Duodenal mucosa (tissue), 2 donors: ENCODE data around the gene DNAJC17.

Experiments used
- H3K27ac ChIP-seq: one replicate; pipeline ENCODE4 v1.7.0; 2013; ENCODE audit warnings: low read depth, low read length
- H3K27me3 ChIP-seq, 2 donors: one replicate each; pipeline ENCODE4 v1.7.0; 2013; ENCODE audit warnings: low read length in 2 of 2, control low read depth in 1 of 2; ENCODE audit not compliant: insufficient read depth in 2 of 2, control insufficient read depth in 1 of 2
- H3K36me3 ChIP-seq, 2 donors: one replicate each; pipeline ENCODE4 v1.7.0; 2013; ENCODE audit warnings: low read length in 2 of 2, control low read depth in 1 of 2; ENCODE audit not compliant: insufficient read depth in 2 of 2, control insufficient read depth in 1 of 2
- H3K4me1 ChIP-seq, 2 donors: one replicate each; pipeline ENCODE4 v1.7.0; 2013; ENCODE audit warnings: low read length in 2 of 2, control low read depth in 1 of 2; ENCODE audit not compliant: insufficient read depth in 2 of 2, control insufficient read depth in 1 of 2
- H3K4me3 ChIP-seq, 2 donors: one replicate each; pipeline ENCODE4 v1.7.0; 2013; ENCODE audit warnings: low read length in 2 of 2, low read depth in 1 of 2
- H3K9ac ChIP-seq, 2 donors: one replicate each; pipeline ENCODE4 v1.7.0; 2013; ENCODE audit warnings: low read length in 2 of 2, low read depth in 1 of 2
- H3K9me3 ChIP-seq, 2 donors: one replicate each; pipeline ENCODE4 v1.7.0; 2013; ENCODE audit warnings: low read length in 2 of 2, control low read depth in 1 of 2; ENCODE audit not compliant: control insufficient read depth in 1 of 2

Gene DNAJC17

GRCh38 chr15:40815042-40815698, 7.9 kb upstream of the DNAJC17 start:
- H3K36me3 ChIP-seq, result peaks cover 30 to 46% of the 10 kb centered on the region in 2 donors
- H3K4me3 ChIP-seq, result no peak overlapping the region
- H3K27me3 ChIP-seq, result no peaks in the 10 kb centered on the region
- no peak overlapping the region for H3K27ac ChIP-seq
- H3K9ac ChIP-seq, result no peak overlapping the region
- no peaks in the 10 kb centered on the region for H3K4me1 ChIP-seq
- no peaks in the 10 kb centered on the region for H3K9me3 ChIP-seq

- Histone ChIP-seq H3K4me1 (peaks cover 11 to 22% of the 10 kb centered on the region in 2 donors), H3K27me3 (no peaks in the 10 kb centered on the region), H3K36me3 (peaks cover 30 to 52% of the 10 kb centered on the region in 2 donors), H3K27ac (no peak overlapping the region), H3K9me3 (no peaks in the 10 kb centered on the region), H3K4me3 (no peak overlapping the region), H3K9ac (no peak overlapping the region)
Measured at GRCh38 chr15:40812721-40813425, 5.6 kb upstream of the DNAJC17 start.

- peaks cover 19 to 31% of the 10 kb centered on the region in 2 donors for H3K4me1 ChIP-seq
- no peaks in the 10 kb centered on the region for H3K27me3 ChIP-seq
- H3K9me3 ChIP-seq, result no peaks in the 10 kb centered on the region
- no peak overlapping the region for H3K9ac ChIP-seq
- H3K27ac ChIP-seq, result no peak overlapping the region
- H3K4me3 ChIP-seq, result peak overlapping the region in 1 of 2 donors; percentile 100
- H3K36me3 ChIP-seq, result peaks cover 14 to 33% of the 10 kb centered on the region in 2 donors
Measured at GRCh38 chr15:40808861-40809450, 1.7 kb upstream of the DNAJC17 start.

GRCh38 chr15:40807888-40808461, 702 bp upstream of the DNAJC17 start:
- no peaks in the 10 kb centered on the region for H3K9me3 ChIP-seq
- peak overlapping the region; percentile 99 to 100 for H3K4me3 ChIP-seq
- peaks cover 9 to 23% of the 10 kb centered on the region in 2 donors for H3K36me3 ChIP-seq
- peaks cover 28 to 36% of the 10 kb centered on the region in 2 donors for H3K4me1 ChIP-seq
- no peaks in the 10 kb centered on the region for H3K27me3 ChIP-seq
- H3K9ac ChIP-seq, result peak overlapping the region; percentile 51 to 100
- H3K27ac ChIP-seq, result peak overlapping the region; percentile 50

GRCh38 chr15:40806672-40807027, 623 bp downstream of the DNAJC17 start:
- peaks cover 9 to 18% of the 10 kb centered on the region in 2 donors for H3K36me3 ChIP-seq
- no peaks in the 10 kb centered on the region for H3K9me3 ChIP-seq
- H3K4me1 ChIP-seq, result peaks cover 28 to 36% of the 10 kb centered on the region in 2 donors
- H3K4me3 ChIP-seq, result peak overlapping the region; percentile 99 to 100
- H3K27me3 ChIP-seq, result no peaks in the 10 kb centered on the region
- H3K9ac ChIP-seq, result peak overlapping the region; percentile 100
- peak overlapping the region; percentile 97 for H3K27ac ChIP-seq

GRCh38 chr15:40803688-40804087, 3.6 kb downstream of the DNAJC17 start:
- no peaks in the 10 kb centered on the region for H3K36me3 ChIP-seq
- H3K9me3 ChIP-seq, result no peaks in the 10 kb centered on the region
- no peak overlapping the region for H3K4me3 ChIP-seq
- no peak overlapping the region for H3K27ac ChIP-seq
- no peaks in the 10 kb centered on the region for H3K27me3 ChIP-seq
- peaks cover 22 to 25% of the 10 kb centered on the region in 2 donors for H3K4me1 ChIP-seq
- no peak overlapping the region for H3K9ac ChIP-seq

GRCh38 chr15:40803076-40803475, 4.2 kb downstream of the DNAJC17 start:
- no peak overlapping the region for H3K4me3 ChIP-seq
- no peaks in the 10 kb centered on the region for H3K27me3 ChIP-seq
- H3K9me3 ChIP-seq, result no peaks in the 10 kb centered on the region
- peaks cover 0 to 5% of the 10 kb centered on the region in 2 donors for H3K36me3 ChIP-seq
- no peak overlapping the region for H3K9ac ChIP-seq
- H3K4me1 ChIP-seq, result peaks cover 20 to 24% of the 10 kb centered on the region in 2 donors
- no peak overlapping the region for H3K27ac ChIP-seq

- H3K4me3 ChIP-seq, result no peak overlapping the region
- H3K36me3 ChIP-seq, result peaks cover 0 to 5% of the 10 kb centered on the region in 2 donors
- no peak overlapping the region for H3K9ac ChIP-seq
- no peak overlapping the region for H3K27ac ChIP-seq
- H3K9me3 ChIP-seq, result no peaks in the 10 kb centered on the region
- no peaks in the 10 kb centered on the region for H3K27me3 ChIP-seq
- peaks cover 12 to 30% of the 10 kb centered on the region in 2 donors for H3K4me1 ChIP-seq
Measured at GRCh38 chr15:40799523-40799922, 7.8 kb downstream of the DNAJC17 start.

GRCh38 chr15:40796512-40796911, 10.8 kb downstream of the DNAJC17 start:
- Histone ChIP-seq H3K4me1 (peaks cover 12 to 32% of the 10 kb centered on the region in 2 donors), H3K4me3 (no peak overlapping the region), H3K27ac (no peak overlapping the region), H3K36me3 (peaks cover 0 to 7% of the 10 kb centered on the region in 2 donors), H3K9me3 (no peaks in the 10 kb centered on the region), H3K27me3 (no peaks in the 10 kb centered on the region), H3K9ac (no peak overlapping the region)

GRCh38 chr15:40796041-40796440, 11.2 kb downstream of the DNAJC17 start:
- H3K27ac ChIP-seq, result no peak overlapping the region
- H3K9me3 ChIP-seq, result no peaks in the 10 kb centered on the region
- H3K27me3 ChIP-seq, result no peaks in the 10 kb centered on the region
- no peak overlapping the region for H3K4me3 ChIP-seq
- peaks cover 12 to 32% of the 10 kb centered on the region in 2 donors for H3K4me1 ChIP-seq
- H3K9ac ChIP-seq, result no peak overlapping the region
- peaks cover 0 to 7% of the 10 kb centered on the region in 2 donors for H3K36me3 ChIP-seq
